HCT116 (cell line): ENCODE measurements around the gene VSNL1.

Experiments used
- EGR1 ChIP-seq: IDR thresholded peaks from 2 replicates; pipeline ENCODE4 v1.6.1; 2012; ENCODE audit warnings: low read depth
- ELF1 ChIP-seq: IDR thresholded peaks from 2 replicates; pipeline ENCODE4 v1.6.1; 2012; ENCODE audit warnings: low read depth, borderline replicate concordance
- EZH2 ChIP-seq: fragments of 200-600 bp; sonication (generic); IDR thresholded peaks from 2 replicates; pipeline ENCODE4 v1.6.1; 2017; ENCODE audit warnings: antibody characterized with exemption, mixed run types
- EZH2phosphoT487 ChIP-seq: fragments of 200-600 bp; IDR thresholded peaks from 2 replicates; pipeline ENCODE4 v1.6.1; 2018; ENCODE audit warnings: antibody characterized with exemption, borderline replicate concordance
- FOSL1 ChIP-seq: IDR thresholded peaks from 2 replicates; pipeline ENCODE4 v1.6.1; 2012; ENCODE audit warnings: low read depth
- POLR2A ChIP-seq: IDR thresholded peaks from 2 replicates; pipeline ENCODE4 v1.7.0; 2011; ENCODE audit warnings: borderline replicate concordance; ENCODE audit not compliant: insufficient read depth, insufficient read length; ENCODE audit errors: extremely low read depth
- POLR2AphosphoS5 ChIP-seq: IDR thresholded peaks from 2 replicates; pipeline ENCODE4 v1.6.1; 2011; ENCODE audit warnings: mild to moderate bottlenecking, low read depth, low read length, moderate library complexity
- RAD21 ChIP-seq: IDR thresholded peaks from 2 replicates; pipeline ENCODE4 v1.6.1; 2012; ENCODE audit warnings: low read depth, mild to moderate bottlenecking
- SIN3A ChIP-seq: IDR thresholded peaks from 2 replicates; pipeline ENCODE4 v1.6.1; 2012; ENCODE audit warnings: low read depth
- SP1 ChIP-seq: IDR thresholded peaks from 2 replicates; pipeline ENCODE4 v1.6.1; 2012; ENCODE audit warnings: low read depth
- TCF7L2 ChIP-seq: IDR thresholded peaks from 2 replicates; pipeline ENCODE4 v1.7.0; 2011; ENCODE audit warnings: borderline replicate concordance, inconsistent platforms; ENCODE audit not compliant: insufficient read depth, insufficient read length; ENCODE audit errors: extremely low read depth
- YY1 ChIP-seq: IDR thresholded peaks from 2 replicates; pipeline ENCODE4 v1.6.1; 2011; ENCODE audit warnings: low read length, low read depth, moderate library complexity, mild to moderate bottlenecking; ENCODE audit not compliant: insufficient replicate concordance; ENCODE audit errors: extremely low read depth
- TF ChIP-seq, protein P1 (sequence below), 3 experiments: fragments of 200-600 bp in 1 of 3; sonication (generic) in 1 of 3; IDR thresholded peaks in 2 of 3; conservative IDR thresholded peaks in 1 of 3; 2 replicates each; pipeline ENCODE4 v1.5.1; 2012 to 2017; ENCODE audit warnings: low read depth in 2 of 3, low read length in 2 of 3, antibody characterized with exemption in 1 of 3, borderline replicate concordance in 1 of 3, control low read depth in 1 of 3, mild to moderate bottlenecking in 1 of 3, mixed read lengths in 1 of 3, mixed run types in 1 of 3, moderate library complexity in 1 of 3; ENCODE audit not compliant: insufficient read depth in 1 of 3
- TF ChIP-seq, protein P2 (sequence below): IDR thresholded peaks from 2 replicates; pipeline ENCODE4 v1.6.1; 2012

- no peak for TF ChIP-seq FOSL1
- TF ChIP-seq, protein P1, sequence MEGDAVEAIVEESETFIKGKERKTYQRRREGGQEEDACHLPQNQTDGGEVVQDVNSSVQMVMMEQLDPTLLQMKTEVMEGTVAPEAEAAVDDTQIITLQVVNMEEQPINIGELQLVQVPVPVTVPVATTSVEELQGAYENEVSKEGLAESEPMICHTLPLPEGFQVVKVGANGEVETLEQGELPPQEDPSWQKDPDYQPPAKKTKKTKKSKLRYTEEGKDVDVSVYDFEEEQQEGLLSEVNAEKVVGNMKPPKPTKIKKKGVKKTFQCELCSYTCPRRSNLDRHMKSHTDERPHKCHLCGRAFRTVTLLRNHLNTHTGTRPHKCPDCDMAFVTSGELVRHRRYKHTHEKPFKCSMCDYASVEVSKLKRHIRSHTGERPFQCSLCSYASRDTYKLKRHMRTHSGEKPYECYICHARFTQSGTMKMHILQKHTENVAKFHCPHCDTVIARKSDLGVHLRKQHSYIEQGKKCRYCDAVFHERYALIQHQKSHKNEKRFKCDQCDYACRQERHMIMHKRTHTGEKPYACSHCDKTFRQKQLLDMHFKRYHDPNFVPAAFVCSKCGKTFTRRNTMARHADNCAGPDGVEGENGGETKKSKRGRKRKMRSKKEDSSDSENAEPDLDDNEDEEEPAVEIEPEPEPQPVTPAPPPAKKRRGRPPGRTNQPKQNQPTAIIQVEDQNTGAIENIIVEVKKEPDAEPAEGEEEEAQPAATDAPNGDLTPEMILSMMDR (IDR thresholded peaks at IDR 0.05 in 2 of 3, conservative IDR thresholded peaks at IDR 0.05 in 1 of 3; ENCODE audit: borderline replicate concordance in 1 of 3, insufficient read depth in 1 of 3, low read depth in 2 of 3, low read length in 2 of 3): no peak
- no peak for TF ChIP-seq POLR2A
- no peak for TF ChIP-seq RAD21
- TF ChIP-seq SIN3A: no peak
- TF ChIP-seq TCF7L2: no peak
- TF ChIP-seq EZH2: no peak
- no peak for TF ChIP-seq POLR2AphosphoS5
- no peak for TF ChIP-seq SP1
- no peak for TF ChIP-seq YY1
- no peak for TF ChIP-seq EZH2phosphoT487
- TF ChIP-seq ELF1: no peak
- no peak for TF ChIP-seq EGR1
- TF ChIP-seq, protein P2, sequence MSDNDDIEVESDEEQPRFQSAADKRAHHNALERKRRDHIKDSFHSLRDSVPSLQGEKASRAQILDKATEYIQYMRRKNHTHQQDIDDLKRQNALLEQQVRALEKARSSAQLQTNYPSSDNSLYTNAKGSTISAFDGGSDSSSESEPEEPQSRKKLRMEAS: no peak
Observed at GRCh38 chr2:17634997-17635396, 94.5 kb downstream of the VSNL1 start.
